C4-2B (cell line): ENCODE data around the gene FOSB.

Experiments
- H3K27ac ChIP-seq: fragments of 450-650 bp; 2 replicates; pipeline ENCODE4 v1.5.1; 2017
- ZFX ChIP-seq: fragments of 450-650 bp; IDR thresholded peaks from 2 replicates; pipeline ENCODE4 v1.6.1; 2017
- TF ChIP-seq, protein P1 (sequence below): fragments of 450-650 bp; conservative IDR thresholded peaks from 2 replicates; pipeline ENCODE4 v1.5.1; 2017; ENCODE audit warnings: mild to moderate bottlenecking

The FOSB gene

DNA sequence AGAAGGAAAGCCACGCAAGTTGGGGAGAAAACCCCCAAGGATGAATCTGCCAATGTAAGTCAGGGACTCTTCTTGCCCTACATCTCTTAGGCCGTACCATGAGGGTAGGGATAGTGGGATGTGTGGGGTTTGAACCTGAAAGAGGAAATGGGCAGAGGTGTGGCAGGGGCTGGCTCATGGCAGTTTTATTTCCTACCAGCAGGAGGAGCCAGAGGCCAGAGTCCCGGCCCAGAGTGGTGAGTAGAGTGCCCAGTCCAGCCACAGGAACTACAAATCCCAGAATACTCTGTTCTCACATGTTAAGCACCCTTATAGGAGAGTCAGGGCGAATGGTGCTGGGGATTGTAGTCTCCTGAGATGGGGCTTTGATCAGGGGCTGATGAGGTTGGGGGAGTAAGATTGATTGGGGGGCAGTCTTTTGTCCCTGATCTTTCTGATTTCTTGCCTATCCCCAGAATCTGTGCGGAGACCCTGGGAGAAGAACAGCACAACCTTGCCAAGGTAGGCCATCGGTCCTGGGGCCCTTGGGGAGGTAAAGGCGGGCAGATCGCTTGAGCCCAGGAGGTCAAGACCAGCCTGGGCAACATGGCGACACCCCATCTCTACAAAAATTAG is 56.0 kb downstream of the FOSB start:
- TF ChIP-seq, protein P1, sequence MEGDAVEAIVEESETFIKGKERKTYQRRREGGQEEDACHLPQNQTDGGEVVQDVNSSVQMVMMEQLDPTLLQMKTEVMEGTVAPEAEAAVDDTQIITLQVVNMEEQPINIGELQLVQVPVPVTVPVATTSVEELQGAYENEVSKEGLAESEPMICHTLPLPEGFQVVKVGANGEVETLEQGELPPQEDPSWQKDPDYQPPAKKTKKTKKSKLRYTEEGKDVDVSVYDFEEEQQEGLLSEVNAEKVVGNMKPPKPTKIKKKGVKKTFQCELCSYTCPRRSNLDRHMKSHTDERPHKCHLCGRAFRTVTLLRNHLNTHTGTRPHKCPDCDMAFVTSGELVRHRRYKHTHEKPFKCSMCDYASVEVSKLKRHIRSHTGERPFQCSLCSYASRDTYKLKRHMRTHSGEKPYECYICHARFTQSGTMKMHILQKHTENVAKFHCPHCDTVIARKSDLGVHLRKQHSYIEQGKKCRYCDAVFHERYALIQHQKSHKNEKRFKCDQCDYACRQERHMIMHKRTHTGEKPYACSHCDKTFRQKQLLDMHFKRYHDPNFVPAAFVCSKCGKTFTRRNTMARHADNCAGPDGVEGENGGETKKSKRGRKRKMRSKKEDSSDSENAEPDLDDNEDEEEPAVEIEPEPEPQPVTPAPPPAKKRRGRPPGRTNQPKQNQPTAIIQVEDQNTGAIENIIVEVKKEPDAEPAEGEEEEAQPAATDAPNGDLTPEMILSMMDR = peak; percentile 86
- TF ChIP-seq ZFX = no peak
- H3K27ac ChIP-seq = no peak overlapping the region

GRCh38 chr19:45524575-45525129 is 56.9 kb downstream of the FOSB start:
- TF ChIP-seq ZFX = no peak
- TF ChIP-seq, protein P1 = no peak
- no peak overlapping the region for H3K27ac ChIP-seq
